HUDEP-2 (cell line): ENCODE data around the gene MIEN1.
A peak's percentile ranks its signal among the peaks of the same experiment; 100 is the strongest.
"Not testable (repeated sequence)": the region's sequence is repeated elsewhere in the genome, so short reads cannot be mapped to it uniquely, and the experiment has no call there.

Experiments
- DNase-seq, 76 experiments: peaks; one replicate each; lab custom pipeline; 2025; ENCODE audit not compliant: unreplicated experiment in 76 of 76; lab: John Stamatoyannopoulos, UW

Gene MIEN1

DNA sequence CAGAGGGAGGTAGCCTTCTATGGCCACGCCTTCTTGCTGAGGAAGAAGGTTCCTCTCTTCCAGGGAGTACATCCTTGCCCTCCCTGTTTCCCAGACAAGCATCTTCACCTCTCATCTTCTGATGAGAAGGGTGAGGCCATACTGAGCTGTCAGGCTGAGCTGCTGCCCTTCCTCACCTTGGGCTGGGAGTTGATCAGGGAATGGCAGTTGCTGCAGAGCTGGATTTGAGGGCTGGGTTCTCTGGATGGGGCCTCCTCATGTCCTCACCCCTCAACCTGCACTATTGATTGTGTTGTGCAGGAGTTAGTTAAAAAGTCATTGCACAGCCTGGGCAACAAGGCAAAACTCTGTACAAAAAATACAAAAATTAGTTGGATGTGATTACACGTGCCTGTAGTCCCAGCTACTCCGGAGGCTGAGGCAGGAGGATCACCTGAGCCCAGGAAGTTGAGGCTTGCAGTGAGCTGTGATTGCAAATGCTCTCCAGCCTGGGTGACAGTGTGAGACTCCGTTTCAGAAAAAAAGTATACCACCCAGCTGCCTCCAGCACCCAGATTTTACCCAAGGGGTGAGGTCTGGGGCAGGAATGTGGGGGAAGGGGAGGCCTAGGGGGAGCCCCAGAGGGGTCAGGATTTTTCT lies 28.4 kb downstream of the MIEN1 start:
- no peak for DNase-seq

DNA sequence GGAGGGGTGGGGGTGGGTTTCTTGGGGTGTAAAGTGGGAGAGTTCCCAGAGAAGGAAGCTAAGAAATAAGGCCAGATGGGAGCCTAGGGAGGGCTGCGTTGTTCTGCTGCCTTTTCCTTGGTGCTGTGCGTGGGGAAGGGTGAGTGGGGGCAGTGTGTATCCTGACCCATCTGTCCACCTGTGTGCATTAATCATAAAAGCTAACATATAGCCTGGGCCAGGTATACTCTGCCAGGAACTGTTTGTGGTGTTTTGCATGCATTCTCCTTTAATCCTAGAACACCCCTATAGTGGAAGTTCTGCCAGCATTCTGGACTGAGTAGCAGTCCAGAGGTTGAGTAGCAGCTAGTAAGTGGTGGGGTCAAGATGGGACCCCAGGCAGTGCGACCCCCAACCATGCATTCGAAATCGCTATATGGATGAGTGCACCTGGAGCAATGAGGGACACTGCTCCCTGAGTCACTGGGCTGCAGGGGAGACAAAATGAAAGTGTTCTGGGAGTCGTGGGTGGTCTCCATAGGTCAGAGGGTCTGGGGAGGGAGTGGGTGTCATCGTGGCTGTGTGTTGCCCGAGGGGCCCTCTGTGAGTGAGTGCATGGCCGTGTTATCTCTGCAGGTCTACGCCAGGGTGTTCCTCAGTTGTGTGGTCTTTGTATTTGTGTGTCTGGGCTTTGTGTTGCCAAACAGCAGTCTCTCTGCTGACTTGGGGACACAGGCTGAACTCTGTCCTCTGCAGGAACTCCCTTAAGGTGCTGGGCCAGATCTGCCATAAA lies 29.1 kb downstream of the MIEN1 start:
- DNase-seq, result no peak

DNA sequence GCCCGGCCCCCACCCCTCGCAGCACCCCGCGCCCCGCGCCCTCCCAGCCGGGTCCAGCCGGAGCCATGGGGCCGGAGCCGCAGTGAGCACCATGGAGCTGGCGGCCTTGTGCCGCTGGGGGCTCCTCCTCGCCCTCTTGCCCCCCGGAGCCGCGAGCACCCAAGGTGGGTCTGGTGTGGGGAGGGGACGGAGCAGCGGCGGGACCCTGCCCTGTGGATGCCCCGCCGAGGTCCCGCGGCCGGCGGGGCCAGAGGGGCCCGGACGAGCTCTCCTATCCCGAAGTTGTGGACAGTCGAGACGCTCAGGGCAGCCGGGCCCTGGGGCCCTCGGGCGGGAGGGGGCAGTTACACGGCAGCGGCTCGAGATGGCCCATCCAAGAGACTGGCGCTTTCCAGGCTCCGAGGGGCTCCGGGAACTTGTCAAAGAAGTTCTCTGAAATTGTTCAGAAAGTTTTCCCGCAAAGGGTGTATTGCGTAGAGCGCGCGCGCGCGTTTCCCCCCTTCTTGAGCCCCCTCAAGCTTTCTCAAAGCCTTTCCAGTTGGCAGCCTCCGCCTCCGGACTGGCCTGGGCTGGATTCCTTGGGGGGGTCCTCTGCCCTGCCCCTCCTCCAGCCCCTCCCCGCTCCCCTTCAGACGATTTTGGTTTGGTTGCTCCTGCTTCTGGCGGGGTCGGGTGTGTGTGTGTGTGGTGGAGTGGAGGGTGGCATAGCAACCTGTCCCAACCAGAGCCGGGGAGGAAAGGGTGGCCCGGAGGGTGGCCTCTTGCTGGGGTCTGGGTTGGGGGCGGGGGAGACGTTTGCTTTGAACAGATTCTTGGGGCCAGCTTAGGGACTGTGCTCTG lies 30.0 kb downstream of the MIEN1 start:
- DNase-seq, result no peak

DNA sequence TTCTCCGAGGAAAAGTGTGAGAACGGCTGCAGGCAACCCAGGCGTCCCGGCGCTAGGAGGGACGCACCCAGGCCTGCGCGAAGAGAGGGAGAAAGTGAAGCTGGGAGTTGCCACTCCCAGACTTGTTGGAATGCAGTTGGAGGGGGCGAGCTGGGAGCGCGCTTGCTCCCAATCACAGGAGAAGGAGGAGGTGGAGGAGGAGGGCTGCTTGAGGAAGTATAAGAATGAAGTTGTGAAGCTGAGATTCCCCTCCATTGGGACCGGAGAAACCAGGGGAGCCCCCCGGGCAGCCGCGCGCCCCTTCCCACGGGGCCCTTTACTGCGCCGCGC lies 30.5 kb downstream of the MIEN1 start, which contains the start of gene ERBB2:
Gene ERBB2 (plus strand): TSS at position 247 of the 330 bp plus-strand sequence. CDS start 175 bp downstream, outside the sequence.
- no peak for DNase-seq

DNA sequence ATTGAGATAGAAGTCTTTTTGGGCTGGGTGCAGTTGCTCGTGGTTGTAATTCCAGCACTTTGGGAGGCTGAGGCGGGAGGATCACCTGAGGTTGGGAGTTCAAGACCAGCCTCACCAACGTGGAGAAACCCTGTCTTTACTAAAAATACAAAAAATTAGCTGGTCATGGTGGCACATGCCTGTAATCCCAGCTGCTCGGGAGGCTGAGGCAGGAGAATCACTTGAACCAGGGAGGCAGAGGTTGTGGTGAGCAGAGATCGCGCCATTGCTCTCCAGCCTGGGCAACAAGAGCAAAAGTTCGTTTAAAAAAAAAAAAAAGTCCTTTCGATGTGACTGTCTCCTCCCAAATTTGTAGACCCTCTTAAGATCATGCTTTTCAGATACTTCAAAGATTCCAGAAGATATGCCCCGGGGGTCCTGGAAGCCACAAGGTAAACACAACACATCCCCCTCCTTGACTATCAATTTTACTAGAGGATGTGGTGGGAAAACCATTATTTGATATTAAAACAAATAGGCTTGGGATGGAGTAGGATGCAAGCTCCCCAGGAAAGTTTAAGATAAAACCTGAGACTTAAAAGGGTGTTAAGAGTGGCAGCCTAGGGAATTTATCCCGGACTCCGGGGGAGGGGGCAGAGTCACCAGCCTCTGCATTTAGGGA lies 31.0 kb downstream of the MIEN1 start:
- not testable (repeated sequence) for DNase-seq

DNA sequence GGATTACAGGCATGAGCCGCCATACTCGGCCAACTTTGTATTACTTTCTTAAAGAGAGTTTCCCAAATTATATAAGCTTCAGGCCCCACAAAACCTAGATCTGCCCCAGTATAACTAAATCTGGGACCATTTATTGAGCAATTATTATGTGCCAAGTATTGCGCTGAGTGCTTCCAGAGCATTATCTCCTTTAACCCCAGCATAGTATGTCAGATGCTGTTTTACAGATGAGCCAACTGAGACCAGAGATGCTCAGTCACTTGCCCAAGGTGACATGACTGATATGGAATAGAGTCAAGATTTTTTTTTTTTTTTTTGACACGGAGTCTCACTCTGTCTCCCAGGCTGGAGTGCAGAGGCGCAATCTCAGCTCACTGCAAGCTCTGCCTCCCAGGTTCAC lies 32.4 kb downstream of the MIEN1 start:
- DNase-seq, result peak in 5 of 76 experiments; percentile 5 to 22 (median 13)

DNA sequence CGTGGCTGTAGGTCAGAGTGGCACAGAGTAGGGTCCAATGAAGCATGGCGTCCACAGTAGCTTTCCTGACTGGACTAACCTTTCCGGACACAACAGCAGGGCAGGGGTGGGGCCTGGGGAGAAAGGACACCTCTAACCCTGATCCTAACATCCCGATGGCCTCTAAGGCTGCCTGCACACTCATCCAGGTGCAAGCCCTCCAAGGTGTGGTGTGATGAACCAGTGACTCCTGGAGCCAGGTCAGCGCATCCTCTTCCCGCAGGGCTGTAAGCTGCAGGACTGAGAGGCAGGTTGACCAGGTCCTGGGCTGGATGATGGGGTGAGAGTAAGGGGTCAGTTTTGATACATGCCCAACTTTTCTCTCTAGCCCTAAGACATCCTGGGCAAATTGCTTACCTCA lies 33.6 kb downstream of the MIEN1 start:
- DNase-seq, result no peak

DNA sequence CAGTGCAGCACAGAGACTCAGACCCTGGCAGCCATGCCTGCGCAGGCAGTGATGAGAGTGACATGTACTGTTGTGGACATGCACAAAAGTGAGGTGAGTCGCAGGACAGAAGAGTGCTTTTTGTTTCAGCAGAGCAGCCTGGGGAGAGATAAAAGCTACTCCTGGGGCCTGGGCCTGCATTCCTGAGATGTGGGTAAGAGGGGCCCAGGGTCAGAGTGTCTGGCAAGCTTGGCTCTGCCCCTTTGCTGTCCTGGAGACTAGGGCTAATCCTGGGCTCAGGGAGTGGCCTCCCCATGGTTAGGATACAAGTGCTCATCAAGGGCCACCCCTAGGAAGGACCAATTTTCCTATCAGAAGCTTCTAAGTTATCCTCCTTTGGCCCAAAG lies 35.2 kb downstream of the MIEN1 start:
- DNase-seq, result no peak

DNA sequence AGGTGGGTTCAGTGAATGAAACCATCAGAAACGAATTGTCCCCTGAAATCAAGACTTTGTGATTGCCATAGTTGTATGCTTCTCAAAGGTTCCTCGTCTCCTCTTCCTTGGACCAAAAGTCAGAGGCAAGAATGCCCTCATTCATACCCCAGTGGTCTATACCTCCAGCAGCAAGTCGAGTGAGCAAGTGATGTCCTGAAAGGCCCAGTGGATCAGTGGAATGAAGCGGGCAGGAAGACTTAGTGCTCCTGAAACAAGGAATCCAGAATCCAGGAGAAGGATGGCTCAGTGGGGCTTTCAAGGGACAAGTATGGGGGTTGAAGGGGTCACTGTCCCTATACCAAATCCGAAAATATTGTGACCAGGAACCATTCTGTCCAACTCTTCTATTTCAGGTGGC lies 35.7 kb downstream of the MIEN1 start:
- no peak for DNase-seq

DNA sequence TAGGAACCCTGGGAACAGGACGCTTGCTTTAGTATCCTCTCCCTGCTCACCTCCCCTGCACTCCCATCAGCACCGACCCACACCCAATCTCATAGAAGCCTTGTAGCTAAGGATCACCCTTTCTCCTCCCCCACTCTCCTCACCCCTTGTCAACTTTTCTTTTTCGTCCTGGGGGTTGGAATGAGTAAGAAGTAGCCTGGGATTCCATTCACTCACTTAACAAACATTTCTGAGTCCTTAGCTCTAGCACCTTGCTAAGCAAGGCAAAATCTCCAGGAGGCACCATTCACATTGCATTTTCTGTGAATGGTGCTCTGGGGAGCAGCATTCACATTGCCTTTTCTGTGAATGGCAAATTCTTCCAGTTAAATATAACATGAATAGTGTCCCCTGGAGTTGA lies 41.4 kb downstream of the MIEN1 start:
- DNase-seq, result no peak

DNA sequence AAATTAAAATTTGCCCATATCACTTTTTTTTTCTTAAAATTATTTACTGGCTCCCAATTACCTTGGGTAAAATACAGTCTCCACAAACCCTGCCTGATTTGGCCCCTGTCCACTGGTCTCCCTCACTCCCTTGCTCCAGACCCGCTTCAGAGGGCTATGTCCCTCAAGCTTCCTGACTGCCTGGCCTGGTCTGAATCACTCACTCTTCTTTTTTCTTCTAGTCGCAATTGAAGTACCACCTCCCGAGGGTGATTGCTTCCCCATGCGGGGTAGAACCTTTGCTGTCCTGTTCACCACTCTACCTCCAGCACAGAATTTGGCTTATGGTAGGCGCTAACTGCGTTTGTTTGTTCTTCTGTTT lies 41.9 kb downstream of the MIEN1 start:
- no peak for DNase-seq

DNA sequence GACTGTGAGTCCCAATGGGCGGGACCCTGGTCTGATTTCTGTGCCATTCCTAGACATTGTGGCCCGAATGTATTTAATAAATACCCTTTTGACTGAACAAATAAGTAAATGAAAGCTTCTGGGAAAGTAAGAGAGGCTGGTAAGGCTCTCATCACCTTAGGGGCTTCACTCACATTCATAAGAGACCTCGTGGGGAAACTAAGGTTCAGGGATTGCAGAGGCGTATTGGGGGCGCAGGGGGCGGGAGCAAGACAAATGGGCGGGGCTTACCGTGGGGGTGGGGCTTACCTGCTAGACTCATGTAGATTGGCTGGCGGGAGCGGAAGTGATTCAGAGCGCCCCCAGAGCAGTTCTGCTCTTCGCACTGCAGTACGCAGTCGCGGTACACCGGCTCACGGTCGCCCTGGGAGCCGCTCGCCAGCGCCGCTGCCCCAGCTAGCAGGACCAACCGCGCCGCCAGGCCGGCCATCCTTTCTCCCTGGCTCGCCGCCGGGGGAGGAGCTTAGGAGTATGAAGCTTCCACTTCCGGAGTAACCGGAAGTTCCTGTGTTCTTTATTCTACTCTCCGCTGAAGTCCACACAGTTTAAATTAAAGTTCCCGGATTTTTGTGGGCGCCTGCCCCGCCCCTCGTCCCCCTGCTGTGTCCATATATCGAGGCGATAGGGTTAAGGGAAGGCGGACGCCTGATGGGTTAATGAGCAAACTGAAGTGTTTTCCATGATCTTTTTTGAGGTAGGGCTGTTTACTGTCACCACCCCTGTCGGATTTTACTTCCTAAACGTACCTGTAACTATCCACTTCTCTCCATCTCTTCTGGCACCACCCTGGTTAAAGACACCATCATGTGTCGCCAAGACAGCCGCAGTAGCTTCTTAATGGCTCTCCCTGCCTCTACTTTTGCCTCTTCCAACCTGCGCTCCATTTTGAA lies 42.5 kb downstream of the MIEN1 start, which contains the start of gene PGAP3:
Gene PGAP3 (minus strand): TSS at position 512 of the 929 bp plus-strand sequence. CDS start 43 bp downstream, at position 469.
- peak in 74 of 76 experiments; percentile 62 to 98 (median 85) for DNase-seq

DNA sequence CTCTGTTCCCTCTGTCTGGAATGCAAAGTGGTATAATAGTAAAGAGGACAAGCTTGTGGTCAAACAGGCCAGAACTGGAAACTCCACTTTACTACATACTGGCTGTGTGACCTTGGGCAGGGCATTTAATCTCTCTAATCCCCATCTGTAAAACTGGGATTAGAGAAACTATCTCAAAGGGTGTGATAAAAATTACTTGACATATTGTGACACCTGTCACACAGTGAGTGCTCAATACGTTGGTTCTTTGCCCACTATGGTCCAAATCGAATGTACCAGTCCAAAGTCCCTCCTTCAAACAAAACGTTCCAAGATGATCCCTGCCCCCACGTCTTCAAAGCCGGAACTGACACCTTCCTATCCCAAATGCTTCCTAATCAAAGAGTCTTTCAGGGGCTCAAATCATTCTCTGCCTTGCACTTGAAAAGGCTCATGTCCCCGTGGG lies 43.2 kb downstream of the MIEN1 start:
- peak in 1 of 76 experiments; percentile 12 for DNase-seq

DNA sequence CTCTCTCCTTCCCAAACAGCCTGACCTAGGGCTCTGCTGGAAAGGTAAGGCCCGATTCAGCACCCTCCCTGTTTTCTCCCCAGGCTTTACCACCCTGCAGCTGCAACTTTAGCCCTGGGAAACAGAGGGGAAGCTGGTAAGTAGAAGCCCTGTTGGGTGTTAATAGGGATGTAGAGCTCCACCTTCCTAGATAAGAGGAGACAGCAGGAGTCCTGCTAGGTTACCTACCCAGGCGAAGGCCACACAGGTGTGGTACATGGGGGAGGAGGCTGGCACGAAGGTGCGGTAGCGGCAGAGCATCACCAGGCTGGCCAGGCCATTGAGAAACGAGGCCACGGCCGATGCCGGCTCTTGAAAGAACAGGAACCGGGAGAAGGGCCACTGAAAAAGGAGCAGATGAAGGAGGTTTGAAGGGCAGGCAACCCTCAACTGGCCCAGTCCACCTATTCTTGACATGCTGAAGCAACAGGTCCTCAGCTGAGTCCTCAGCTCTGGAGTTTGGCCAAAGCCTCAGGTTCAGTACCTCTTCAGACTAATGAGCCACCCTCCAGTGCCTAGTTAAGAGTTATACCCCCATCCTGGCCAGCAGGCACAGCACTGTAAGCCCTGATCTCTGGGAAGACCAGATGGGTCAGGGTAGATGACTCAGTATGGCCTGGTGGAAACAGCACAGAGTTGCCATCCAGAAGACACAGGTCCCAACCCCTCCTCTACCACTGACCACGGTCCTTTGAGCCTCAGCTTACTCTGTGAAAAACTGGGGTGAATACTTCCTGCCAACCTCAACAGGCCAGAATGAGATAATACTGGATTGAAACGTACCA lies 45.8 kb downstream of the MIEN1 start:
- DNase-seq, result peak in 4 of 76 experiments; percentile 17 to 24 (median 17)

DNA sequence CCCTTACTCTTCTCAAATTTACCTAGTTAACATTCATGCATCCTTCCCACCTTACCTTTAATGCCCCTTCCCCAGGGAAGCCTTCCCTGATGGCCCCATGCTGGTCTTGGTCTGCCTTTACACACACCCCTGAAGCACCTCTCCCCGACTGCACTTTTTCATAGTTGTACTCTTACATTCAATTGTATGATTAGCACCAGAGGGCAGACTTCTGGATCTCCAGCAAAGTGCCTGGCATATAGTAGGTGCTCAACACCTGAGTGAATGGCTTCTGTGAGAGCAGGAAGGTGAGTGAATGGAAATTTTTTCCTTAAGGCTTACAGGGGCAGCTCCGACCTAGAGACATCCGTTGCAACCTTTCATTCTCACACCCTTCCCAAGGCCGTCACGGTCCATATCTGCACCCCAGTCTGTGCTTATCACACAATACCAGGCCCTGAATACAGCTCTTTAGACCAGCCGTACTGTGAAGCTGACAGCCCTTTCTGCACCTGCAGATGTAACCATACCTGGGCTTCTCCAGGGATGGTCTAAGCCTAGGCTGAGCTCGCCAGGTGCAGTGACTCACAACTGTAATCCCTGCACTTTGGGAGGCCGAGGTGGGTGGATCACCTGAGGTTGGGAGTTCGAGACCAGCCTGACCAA lies 46.9 kb downstream of the MIEN1 start:
- peak in 69 of 76 experiments; percentile 28 to 80 (median 57) for DNase-seq

DNA sequence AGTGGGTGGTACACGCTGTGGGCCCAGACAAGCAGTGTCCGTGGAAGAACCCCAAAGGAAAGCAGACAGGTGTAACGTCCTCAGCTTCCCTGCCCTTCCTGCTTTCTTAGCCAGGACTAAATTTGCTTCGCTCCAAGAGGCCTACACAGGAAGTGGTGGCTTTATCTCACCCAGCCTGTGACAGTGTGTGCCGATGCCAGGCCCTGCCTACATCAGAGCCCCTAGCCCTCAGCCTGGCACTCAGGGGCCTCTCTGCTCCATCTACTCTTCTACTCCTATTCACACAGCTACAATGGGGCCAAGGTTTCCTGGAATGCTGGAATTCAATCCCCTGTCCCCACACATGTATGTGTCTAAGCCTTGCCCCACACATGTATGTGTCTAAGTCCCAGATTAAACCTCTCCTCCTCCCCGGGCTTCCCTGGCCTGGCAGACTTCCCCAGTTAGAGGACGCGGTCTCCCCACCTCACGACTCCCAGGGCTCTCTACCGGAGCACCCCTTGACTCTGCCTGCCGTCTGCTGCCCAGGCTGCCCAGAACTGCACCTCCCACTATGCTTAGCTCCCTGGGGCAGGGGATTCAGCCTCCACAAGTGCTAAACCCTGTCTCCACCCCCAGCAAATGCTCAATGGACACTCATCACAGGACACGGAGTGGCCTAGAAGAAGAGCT lies 50.7 kb downstream of the MIEN1 start:
- DNase-seq, result peak in 59 of 76 experiments; percentile 22 to 75 (median 45)
